ENCODE measurements around the gene ABHD1.

ABHD1 gene

DNA sequence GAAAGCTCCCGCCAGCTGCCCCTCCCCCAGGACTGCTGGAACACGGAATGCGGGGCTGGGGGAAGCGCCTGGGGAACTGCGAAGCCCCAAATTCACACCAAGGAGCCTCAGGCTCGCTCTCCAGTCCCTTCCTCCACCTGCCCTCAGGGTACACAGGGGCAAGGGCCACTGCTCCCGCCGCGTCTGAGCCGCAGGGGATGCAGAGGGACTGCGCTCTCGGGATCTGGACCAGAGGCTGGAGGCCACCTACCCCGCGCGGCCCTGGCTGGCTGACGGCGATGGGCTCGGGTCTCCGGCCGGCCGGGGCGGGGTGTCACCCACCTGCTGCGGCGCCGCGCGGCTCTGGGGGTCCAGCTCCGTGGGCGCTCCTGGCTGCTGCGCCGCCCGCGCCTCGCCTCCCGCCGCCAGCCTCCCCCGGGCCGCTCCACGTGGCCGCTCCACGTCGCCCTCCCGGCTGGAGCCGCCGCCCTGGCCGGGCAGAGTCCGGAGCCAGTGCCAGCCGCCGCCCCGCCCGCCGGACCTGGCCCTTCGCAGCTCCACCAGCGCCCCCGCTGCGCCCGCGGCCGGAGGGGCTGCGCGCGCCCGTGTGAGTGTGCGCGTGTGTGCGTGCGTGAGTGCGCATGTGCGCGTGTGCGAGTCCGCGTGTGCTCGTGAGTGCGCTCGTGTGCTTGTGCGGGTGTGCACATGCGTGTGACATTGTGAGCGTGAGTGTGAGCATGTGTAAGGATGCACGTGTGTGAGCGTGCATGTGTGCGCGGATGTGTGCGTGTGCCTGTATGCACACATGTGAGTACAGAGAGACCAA lies 4.9 kb upstream of the ABHD1 start, which contains the start of gene CGREF1 (continued):
- TF ChIP-seq, protein P1, sequence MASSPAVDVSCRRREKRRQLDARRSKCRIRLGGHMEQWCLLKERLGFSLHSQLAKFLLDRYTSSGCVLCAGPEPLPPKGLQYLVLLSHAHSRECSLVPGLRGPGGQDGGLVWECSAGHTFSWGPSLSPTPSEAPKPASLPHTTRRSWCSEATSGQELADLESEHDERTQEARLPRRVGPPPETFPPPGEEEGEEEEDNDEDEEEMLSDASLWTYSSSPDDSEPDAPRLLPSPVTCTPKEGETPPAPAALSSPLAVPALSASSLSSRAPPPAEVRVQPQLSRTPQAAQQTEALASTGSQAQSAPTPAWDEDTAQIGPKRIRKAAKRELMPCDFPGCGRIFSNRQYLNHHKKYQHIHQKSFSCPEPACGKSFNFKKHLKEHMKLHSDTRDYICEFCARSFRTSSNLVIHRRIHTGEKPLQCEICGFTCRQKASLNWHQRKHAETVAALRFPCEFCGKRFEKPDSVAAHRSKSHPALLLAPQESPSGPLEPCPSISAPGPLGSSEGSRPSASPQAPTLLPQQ (tag by site-specific recombination; IDR thresholded peaks at IDR 0.05): no peak
- TF ChIP-seq ZNF549 (tag by site-specific recombination; IDR thresholded peaks at IDR 0.05) (no peak), ZNF629 (tag by site-specific recombination; IDR thresholded peaks at IDR 0.05) (no peak), ZNF548 (tag by site-specific recombination; IDR thresholded peaks at IDR 0.05) (no peak), ZNF274 (IDR thresholded peaks at IDR 0.05; ENCODE audit: low read length) (no peak), ZNF274 (tag by site-specific recombination; IDR thresholded peaks at IDR 0.05; ENCODE audit: borderline replicate concordance) (no peak), MYNN (tag by site-specific recombination; IDR thresholded peaks at IDR 0.05; ENCODE audit: borderline replicate concordance) (no peak), ZNF391 (tag by site-specific recombination; IDR thresholded peaks at IDR 0.05; ENCODE audit: borderline replicate concordance, low read depth) (0 out of 2 replicates have a peak, but pooled peaks have one; percentile 27), ZNF175 (tag by site-specific recombination; IDR thresholded peaks at IDR 0.05) (no peak), ZNF473 (tag by site-specific recombination; IDR thresholded peaks at IDR 0.05) (no peak), ZNF843 (tag by site-specific recombination; IDR thresholded peaks at IDR 0.05) (no peak), GLIS1 (tag by site-specific recombination; IDR thresholded peaks at IDR 0.05) (peak; percentile 67; the same call in 1 of the 2 replicates), ZEB2 (tag by site-specific recombination; IDR thresholded peaks at IDR 0.05) (no peak), ZNF530 (tag by site-specific recombination; IDR thresholded peaks at IDR 0.05; ENCODE audit: low read depth) (no peak), REPIN1 (tag by site-specific recombination; IDR thresholded peaks at IDR 0.05; ENCODE audit: low read depth) (no peak), ZNF140 (tag by site-specific recombination; IDR thresholded peaks at IDR 0.05) (no peak), ZNF624 (tag by site-specific recombination; IDR thresholded peaks at IDR 0.05) (no peak), ZNF433 (tag by site-specific recombination; IDR thresholded peaks at IDR 0.05; ENCODE audit: low read depth) (no peak), IKZF3 (tag by site-specific recombination; IDR thresholded peaks at IDR 0.05) (no peak), ZNF324 (tag by site-specific recombination; IDR thresholded peaks at IDR 0.05) (no peak), ZSCAN16 (tag by site-specific recombination; IDR thresholded peaks at IDR 0.05) (no peak), ZNF585B (tag by site-specific recombination; IDR thresholded peaks at IDR 0.05) (no peak), KLF10 (tag by site-specific recombination; IDR thresholded peaks at IDR 0.05) (no peak)
- TF ChIP-seq, protein P2, sequence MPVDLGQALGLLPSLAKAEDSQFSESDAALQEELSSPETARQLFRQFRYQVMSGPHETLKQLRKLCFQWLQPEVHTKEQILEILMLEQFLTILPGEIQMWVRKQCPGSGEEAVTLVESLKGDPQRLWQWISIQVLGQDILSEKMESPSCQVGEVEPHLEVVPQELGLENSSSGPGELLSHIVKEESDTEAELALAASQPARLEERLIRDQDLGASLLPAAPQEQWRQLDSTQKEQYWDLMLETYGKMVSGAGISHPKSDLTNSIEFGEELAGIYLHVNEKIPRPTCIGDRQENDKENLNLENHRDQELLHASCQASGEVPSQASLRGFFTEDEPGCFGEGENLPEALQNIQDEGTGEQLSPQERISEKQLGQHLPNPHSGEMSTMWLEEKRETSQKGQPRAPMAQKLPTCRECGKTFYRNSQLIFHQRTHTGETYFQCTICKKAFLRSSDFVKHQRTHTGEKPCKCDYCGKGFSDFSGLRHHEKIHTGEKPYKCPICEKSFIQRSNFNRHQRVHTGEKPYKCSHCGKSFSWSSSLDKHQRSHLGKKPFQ (tag by site-specific recombination; IDR thresholded peaks at IDR 0.05): peak; percentile 66
- TF ChIP-seq, protein P3, sequence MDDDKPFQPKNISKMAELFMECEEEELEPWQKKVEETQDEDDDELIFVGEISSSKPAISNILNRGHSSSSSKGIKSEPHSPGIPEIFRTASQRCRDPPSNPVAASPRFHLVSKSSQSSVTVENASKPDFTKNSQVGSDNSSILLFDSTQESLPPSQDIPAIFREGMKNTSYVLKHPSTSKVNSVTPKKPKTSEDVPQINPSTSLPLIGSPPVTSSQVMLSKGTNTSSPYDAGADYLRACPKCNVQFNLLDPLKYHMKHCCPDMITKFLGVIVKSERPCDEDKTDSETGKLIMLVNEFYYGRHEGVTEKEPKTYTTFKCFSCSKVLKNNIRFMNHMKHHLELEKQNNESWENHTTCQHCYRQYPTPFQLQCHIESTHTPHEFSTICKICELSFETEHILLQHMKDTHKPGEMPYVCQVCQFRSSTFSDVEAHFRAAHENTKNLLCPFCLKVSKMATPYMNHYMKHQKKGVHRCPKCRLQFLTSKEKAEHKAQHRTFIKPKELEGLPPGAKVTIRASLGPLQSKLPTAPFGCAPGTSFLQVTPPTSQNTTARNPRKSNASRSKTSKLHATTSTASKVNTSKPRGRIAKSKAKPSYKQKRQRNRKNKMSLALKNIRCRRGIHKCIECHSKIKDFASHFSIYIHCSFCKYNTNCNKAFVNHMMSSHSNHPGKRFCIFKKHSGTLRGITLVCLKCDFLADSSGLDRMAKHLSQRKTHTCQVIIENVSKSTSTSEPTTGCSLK (tag by site-specific recombination; IDR thresholded peaks at IDR 0.05): no peak
- TF ChIP-seq, protein P4, sequence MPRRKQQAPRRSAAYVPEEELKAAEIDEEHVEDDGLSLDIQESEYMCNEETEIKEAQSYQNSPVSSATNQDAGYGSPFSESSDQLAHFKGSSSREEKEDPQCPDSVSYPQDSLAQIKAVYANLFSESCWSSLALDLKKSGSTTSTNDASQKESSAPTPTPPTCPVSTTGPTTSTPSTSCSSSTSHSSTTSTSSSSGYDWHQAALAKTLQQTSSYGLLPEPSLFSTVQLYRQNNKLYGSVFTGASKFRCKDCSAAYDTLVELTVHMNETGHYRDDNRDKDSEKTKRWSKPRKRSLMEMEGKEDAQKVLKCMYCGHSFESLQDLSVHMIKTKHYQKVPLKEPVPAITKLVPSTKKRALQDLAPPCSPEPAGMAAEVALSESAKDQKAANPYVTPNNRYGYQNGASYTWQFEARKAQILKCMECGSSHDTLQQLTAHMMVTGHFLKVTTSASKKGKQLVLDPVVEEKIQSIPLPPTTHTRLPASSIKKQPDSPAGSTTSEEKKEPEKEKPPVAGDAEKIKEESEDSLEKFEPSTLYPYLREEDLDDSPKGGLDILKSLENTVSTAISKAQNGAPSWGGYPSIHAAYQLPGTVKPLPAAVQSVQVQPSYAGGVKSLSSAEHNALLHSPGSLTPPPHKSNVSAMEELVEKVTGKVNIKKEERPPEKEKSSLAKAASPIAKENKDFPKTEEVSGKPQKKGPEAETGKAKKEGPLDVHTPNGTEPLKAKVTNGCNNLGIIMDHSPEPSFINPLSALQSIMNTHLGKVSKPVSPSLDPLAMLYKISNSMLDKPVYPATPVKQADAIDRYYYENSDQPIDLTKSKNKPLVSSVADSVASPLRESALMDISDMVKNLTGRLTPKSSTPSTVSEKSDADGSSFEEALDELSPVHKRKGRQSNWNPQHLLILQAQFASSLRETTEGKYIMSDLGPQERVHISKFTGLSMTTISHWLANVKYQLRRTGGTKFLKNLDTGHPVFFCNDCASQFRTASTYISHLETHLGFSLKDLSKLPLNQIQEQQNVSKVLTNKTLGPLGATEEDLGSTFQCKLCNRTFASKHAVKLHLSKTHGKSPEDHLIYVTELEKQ (tag by site-specific recombination; IDR thresholded peaks at IDR 0.05; ENCODE audit: borderline replicate concordance): no peak
- TF ChIP-seq, protein P5, sequence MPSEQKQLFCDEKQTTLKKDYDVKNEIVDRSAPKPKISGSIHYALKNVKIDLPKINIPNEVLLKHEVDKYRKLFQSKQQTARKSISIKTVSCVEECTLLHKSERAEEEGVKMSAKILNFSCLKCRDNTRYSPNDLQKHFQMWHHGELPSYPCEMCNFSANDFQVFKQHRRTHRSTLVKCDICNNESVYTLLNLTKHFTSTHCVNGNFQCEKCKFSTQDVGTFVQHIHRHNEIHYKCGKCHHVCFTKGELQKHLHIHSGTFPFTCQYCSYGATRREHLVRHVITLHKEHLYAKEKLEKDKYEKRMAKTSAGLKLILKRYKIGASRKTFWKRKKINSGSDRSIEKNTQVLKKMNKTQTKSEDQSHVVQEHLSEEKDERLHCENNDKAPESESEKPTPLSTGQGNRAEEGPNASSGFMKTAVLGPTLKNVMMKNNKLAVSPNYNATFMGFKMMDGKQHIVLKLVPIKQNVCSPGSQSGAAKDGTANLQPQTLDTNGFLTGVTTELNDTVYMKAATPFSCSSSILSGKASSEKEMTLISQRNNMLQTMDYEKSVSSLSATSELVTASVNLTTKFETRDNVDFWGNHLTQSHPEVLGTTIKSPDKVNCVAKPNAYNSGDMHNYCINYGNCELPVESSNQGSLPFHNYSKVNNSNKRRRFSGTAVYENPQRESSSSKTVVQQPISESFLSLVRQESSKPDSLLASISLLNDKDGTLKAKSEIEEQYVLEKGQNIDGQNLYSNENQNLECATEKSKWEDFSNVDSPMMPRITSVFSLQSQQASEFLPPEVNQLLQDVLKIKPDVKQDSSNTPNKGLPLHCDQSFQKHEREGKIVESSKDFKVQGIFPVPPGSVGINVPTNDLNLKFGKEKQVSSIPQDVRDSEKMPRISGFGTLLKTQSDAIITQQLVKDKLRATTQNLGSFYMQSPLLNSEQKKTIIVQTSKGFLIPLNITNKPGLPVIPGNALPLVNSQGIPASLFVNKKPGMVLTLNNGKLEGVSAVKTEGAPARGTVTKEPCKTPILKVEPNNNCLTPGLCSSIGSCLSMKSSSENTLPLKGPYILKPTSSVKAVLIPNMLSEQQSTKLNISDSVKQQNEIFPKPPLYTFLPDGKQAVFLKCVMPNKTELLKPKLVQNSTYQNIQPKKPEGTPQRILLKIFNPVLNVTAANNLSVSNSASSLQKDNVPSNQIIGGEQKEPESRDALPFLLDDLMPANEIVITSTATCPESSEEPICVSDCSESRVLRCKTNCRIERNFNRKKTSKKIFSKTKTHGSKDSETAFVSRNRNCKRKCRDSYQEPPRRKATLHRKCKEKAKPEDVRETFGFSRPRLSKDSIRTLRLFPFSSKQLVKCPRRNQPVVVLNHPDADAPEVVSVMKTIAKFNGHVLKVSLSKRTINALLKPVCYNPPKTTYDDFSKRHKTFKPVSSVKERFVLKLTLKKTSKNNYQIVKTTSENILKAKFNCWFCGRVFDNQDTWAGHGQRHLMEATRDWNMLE (tag by site-specific recombination; conservative IDR thresholded peaks at IDR 0.05; ENCODE audit: low read depth): no peak

Data from HEK293 (cell line).